OCI-M2 (cell line): ENCODE results near the gene NOD1.
"Not testable (repeated sequence)": the region's sequence is repeated elsewhere in the genome, so short reads cannot be mapped to it uniquely, and the experiment has no call there.

ENCODE experiments used
- DNase-seq: peaks from one replicate; lab custom pipeline; 2025; ENCODE audit not compliant: unreplicated experiment; lab: John Stamatoyannopoulos, UW

Gene NOD1

GRCh38 chr7:30504301-30505173 lies 26.0 kb upstream of the NOD1 start, which contains the start of gene GGCT:
TSS of gene GGCT (minus strand) at chr7:30504829. CDS start at chr7:30504709, 120 bp downstream.
- DNase-seq: peak; percentile 84

GRCh38 chr7:30503274-30504212 lies 25.0 kb upstream of the NOD1 start:
- DNase-seq: no peak

GRCh38 chr7:30502470-30503251 lies 24.1 kb upstream of the NOD1 start:
- no peak for DNase-seq

- no peak for DNase-seq
These were observed 22.7 kb upstream of the NOD1 start for GRCh38 chr7:30501264-30501663.

- no peak for DNase-seq
These were observed 14.6 kb upstream of the NOD1 start for GRCh38 chr7:30493228-30493627.

GRCh38 chr7:30491417-30491816 lies 12.8 kb upstream of the NOD1 start:
- no peak for DNase-seq

- no peak for DNase-seq
These were observed 8.8 kb upstream of the NOD1 start for GRCh38 chr7:30487371-30487770.

- DNase-seq: no peak
These were observed 7.1 kb upstream of the NOD1 start for GRCh38 chr7:30485667-30486066.

- DNase-seq: not testable (repeated sequence)
These were observed 2.8 kb upstream of the NOD1 start for GRCh38 chr7:30481416-30481815.

- DNase-seq: no peak
These were observed 877 bp upstream of the NOD1 start for GRCh38 chr7:30479202-30480120.

- DNase-seq: no peak
These were observed 2.0 kb downstream of the NOD1 start for GRCh38 chr7:30476459-30477145.

GRCh38 chr7:30475580-30475979 lies 3.0 kb downstream of the NOD1 start:
- no peak for DNase-seq

GRCh38 chr7:30474893-30475292 lies 3.7 kb downstream of the NOD1 start:
- no peak for DNase-seq

- DNase-seq: no peak
These were observed 4.1 kb downstream of the NOD1 start for GRCh38 chr7:30474485-30474884.

GRCh38 chr7:30473903-30474302 lies 4.7 kb downstream of the NOD1 start:
- DNase-seq: no peak

GRCh38 chr7:30472784-30473775 lies 5.5 kb downstream of the NOD1 start:
- DNase-seq: no peak

- no peak for DNase-seq
These were observed 6.4 kb downstream of the NOD1 start for GRCh38 chr7:30472081-30472783.

GRCh38 chr7:30471205-30471604 lies 7.4 kb downstream of the NOD1 start:
- no peak for DNase-seq
